HG02840 (cell line): Measurements from ENCODE around the gene SLCO1B1.

ENCODE experiments used
- ATAC-seq: cut with Tn5 transposase; IDR thresholded peaks from one replicate; pipeline ENCODE4 v1.9.1; 2021; ENCODE audit warnings: mild to moderate bottlenecking, moderate library complexity, moderate number of reproducible peaks; ENCODE audit not compliant: unreplicated experiment, low FRiP score

SLCO1B1 gene

DNA sequence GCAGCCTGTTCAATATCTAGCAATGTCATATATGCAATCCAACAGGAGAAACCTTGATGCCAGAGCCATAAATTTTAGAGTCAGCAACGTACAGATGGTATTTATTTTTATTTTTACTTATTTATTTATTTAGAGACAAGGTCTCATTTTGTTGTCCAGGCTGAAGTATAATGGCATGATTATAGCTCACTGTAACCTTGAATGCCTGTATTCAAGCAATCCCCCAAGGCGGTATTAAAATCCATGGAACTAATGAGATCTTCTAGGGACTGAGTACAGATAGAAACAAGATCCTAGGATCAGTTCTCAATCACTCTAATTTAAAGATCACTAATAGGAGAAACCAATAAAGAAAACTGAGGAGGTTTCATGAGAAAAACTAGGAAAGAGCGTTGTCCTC lies 89.3 kb downstream of the SLCO1B1 start:
- ATAC-seq, result no peak

DNA sequence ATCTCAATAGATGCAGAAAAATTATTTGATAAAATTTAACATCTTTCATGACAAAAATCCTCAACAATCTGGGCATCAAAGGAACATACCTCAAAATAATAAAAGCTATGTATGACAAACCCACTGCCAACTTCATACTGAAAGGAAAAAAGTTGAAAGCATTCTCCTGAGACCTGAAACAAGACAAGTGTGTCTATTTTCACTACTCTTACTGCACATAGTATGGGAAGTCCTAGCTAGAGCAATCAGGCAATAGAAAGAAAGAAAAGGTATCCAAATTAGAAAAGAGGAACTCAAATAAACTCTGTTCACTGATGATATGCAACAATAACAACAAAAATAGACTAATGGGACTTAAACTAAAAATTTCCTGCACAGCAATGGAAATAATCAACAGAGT lies 90.1 kb downstream of the SLCO1B1 start:
- no peak for ATAC-seq

DNA sequence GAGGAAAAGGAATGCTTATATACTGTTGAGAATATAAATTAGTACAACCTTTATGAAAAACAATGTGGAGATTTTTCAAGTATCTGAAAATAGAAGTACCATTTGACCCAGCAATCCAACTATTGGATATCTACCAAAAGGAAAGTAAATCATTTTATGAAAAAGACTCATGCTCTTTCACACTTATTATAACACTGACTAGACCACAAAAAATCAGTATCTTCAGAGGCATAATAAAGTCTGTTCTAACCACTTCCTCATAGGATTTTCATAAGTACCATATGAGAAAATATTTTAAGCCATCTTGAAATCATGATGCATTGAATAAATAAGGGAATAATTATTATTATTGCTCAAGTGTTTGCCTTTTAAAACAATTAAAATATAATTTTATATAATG lies 90.8 kb downstream of the SLCO1B1 start:
- ATAC-seq, result no peak

DNA sequence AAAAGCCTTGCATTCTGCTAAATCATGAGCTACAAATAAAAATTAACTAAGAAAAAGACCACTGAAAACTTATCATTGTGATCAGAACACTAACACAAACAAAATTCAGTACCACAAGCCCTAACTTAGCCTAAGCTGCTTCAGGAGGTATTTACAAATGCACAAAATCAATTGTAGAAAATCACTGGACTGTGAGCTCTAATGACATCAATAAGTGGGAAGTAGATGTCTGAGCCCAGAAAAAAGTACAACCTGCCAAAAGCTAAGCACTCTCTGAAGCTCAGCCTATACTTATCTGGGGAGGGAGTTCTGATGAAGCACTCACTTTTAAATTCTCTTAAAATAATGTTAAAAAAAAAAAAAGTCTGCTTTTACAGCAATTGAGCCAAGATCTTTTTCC lies 92.9 kb downstream of the SLCO1B1 start:
- no peak for ATAC-seq

DNA sequence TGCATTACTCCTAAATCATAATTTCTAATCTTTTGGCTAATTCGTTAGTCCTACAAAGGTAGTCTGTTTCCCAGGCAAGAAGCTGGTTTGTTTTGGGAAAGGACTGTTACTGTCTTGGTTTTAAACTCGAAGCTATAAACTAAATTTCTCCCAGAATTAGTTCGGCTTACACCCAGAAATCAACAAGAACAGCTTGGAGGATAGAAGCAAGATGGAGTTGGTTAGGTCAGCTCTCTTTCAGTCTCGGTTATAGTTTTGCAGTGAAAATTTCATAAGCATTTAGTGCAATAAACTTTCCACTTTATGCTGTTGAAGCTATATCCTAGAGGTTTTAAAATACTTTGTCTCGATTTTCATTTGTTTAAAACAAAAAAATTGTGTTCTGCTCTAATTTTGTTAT lies 103.4 kb downstream of the SLCO1B1 start:
- no peak for ATAC-seq

DNA sequence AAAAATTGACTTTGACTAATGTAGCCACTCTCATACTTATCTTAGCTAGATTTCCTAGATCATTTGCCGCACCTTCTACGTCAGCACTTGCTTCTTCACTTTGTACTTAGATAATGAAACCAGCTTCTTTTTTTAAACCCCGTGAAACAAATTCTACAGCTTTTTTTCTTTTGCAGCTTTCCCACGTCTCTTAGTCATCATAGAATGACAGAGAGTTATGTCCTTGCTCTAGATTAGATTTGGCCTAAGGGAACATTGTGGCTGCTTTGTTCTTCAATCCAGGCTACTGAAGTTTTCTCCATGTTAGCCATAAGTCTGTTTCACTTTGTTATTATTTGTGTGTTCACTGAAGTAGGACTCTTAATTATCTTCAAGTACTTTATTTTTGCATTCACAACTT lies 108.9 kb downstream of the SLCO1B1 start:
- ATAC-seq, result no peak

DNA sequence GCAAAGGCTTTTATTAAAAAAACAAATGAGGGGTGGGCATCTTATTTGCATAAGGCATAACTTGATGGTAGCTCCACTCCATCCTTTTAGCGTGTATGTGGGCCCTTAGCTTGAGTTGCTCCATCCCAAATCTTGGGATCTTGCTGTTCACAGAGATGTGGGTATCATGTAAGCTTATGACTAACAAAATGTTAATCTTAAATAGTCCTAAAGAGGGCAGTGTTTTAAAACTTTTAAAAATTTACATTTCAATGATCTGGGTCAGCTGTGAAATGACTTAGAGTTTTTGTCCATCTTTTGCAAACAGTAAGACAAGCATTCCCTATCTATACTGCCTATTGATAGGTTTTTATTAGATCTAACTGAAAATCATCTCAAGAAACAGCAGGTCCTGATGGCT lies 117.7 kb downstream of the SLCO1B1 start:
- no peak for ATAC-seq

DNA sequence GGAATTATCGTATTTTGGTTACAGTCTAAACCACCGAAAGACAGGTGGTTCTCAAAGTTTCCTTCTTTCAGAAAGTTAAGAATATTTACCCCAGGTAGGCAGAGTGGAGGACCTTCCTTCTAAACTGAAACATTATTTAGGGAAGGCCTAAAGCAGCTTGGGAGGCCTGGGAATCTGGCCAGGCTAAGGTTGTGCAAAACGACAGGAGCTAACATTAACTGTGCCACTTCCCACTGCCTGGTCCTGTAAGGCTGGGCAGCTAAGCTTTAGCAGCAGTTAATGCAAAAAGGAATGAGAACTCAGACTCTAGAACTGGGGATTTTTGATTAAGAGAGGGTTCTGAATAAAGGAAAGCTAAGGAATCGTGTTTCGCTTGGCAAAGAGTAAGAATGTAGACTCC lies 121.1 kb downstream of the SLCO1B1 start:
- ATAC-seq, result no peak

DNA sequence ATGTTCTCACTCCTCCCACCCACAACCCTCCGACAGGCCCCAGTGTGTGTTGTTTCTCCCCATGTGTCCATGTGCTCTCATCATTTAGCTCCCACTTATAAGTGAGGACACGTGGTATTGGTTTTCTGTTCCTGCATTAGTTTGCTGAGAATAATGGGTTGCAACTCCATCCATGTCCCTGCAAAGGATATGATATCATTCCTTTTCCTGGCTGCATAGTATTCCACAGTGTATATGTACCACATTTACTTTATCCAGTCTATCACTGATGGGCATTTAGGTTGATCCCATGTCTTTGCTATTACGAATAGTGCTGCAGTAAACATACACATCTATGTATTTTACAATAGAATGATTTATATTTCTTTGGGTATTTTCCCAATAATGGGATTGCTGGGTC lies 126.2 kb downstream of the SLCO1B1 start:
- ATAC-seq, result no peak

DNA sequence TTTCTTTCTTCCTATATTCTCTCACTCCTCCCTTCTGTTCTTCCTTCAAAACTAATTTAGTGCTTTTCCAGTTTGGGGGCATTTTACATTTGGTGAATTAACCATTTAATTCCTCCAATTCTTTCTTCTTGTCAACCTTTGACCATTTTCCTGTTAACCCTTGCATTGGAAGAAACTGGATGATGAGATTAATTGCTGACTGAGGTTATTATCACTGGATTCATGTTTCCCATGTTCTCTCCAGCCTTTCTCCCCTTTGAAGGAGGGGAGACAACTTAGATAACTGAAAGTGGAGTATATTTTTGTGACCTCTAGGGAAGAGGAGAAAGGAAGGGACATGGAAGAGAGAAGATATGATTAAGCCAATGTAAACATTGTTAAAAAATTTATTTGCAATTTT lies 133.2 kb downstream of the SLCO1B1 start:
- ATAC-seq, result no peak

DNA sequence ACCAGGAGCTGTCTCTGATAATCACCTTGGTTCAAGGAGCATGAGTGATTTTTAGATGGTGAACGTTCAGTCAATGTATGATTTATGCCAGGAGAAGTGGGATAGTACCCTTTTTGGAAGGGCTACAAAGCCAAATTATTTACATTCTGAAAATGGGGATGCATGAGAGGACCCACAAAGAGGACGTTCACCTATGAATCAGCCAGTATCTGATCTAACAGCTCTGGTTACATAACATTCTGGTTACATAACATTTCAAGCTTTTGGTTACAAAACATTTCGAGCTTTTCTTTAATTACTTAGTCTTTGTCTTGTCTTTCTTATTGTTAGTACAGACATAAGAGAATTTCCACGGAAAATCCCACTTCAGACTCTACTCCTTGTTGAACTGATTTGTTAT lies 134.9 kb downstream of the SLCO1B1 start:
- ATAC-seq, result no peak

DNA sequence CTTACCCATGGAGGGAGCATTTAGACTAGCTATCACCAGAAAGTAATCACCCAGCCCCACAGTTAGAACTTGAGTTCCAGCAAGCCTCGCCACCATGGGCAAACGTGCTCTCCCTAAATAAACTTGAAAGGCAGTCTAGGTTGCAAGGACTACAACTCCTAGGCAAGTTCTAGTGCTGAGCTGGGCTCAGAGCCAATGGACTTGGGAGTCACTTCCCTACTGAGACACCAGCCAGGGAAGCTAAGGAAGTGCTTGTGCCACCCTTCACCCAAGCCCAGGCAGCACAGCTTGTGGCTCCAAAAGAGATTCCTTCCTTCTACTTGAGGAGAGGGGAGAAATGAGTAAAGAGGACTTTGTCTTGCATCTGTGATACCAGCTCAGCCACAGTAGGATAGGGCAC lies 145.8 kb downstream of the SLCO1B1 start:
- no peak for ATAC-seq
